Activated T-cell treated with anti-CD3 and anti-CD28 coated beads, Interleukin-2, amount 50 U/mL, for 48 hours (primary cell): Measurements from ENCODE around the gene FCSK.

Experiments used
- DNase-seq, 2 experiments: peaks; one replicate each; pipeline ENCODE4 v3.0.0-alpha.2; 2020

Gene FCSK

DNA sequence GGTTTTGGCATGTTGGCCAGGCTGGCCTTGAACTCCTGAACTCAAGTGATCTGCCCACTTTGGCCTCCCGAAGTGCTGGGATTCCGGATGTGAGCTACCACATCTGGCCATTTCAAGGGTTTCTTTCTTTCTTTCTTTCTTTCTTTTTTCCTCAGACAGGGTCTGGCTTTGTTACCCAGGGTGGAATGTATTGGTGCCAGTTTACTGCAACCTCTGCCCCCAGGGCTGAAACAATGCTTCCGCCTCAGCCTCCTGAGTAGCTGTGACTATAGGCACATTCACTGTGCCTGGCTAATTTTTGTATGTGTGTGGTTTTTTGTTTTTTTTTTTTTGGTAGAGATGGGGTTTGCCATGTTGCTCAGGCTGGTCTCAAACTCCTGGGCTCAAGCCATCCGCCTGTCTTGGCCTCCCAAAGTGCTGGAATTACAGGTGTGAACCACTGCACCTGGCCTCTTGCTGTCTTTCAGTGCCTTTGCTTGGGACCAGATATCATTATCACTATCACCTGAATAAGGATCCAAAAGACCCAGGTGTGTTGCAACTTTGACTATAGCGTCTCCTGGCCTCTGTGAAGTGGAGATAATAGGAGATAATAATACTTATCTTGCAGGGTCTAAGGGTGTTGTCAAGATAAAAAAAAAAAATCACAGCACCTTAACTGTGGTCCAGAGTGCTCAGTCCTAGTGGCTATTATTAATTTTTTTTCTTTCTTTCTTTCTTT lies 3.2 kb downstream of the FCSK start:
- no peak for DNase-seq

DNA sequence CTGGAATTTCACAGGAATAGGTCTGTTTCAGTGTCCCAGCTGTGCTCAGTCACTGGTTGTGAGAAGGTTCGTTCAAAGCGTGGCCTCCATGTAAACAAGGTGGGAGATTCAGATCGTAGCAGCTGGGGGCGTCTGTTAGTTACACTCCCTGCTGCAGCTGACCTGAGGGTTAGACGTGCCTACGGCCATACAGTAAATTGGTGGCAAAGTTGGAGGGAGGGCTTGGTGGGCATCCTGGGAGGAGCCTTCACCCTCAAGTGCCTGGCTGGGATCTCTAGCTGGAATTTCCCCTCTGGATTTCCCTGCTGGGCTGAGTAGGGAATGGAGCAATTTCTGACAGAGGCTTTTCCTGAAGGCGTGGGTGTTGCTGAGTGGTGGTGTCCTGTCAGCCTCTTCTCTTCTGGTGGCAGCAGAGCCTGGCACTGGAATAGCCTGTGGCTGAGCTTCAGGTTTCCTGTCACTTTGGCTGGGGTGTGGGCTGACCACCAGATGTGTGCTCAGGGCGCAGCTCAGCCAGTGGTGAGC lies 6.4 kb downstream of the FCSK start:
- DNase-seq, result no peak

DNA sequence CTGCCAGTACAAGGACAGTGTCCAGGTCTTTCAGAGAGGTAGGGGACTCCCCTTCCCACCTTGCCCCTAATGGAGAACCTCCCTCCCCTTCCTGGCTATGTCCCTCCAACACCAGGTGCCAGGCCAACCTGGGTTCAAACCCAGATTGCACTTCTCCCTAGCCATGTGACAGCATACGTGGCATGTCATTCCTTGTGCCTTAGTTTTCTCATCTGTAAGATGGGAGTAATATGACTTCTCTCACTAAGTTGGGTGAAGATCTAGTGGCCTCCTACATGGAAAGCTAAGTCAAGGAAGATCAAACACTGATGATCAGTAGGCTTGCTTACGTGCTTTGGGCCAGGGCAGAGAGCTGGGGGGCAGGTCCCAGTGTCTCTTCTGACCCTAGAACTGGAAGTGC lies 8.8 kb downstream of the FCSK start:
- no peak for DNase-seq

DNA sequence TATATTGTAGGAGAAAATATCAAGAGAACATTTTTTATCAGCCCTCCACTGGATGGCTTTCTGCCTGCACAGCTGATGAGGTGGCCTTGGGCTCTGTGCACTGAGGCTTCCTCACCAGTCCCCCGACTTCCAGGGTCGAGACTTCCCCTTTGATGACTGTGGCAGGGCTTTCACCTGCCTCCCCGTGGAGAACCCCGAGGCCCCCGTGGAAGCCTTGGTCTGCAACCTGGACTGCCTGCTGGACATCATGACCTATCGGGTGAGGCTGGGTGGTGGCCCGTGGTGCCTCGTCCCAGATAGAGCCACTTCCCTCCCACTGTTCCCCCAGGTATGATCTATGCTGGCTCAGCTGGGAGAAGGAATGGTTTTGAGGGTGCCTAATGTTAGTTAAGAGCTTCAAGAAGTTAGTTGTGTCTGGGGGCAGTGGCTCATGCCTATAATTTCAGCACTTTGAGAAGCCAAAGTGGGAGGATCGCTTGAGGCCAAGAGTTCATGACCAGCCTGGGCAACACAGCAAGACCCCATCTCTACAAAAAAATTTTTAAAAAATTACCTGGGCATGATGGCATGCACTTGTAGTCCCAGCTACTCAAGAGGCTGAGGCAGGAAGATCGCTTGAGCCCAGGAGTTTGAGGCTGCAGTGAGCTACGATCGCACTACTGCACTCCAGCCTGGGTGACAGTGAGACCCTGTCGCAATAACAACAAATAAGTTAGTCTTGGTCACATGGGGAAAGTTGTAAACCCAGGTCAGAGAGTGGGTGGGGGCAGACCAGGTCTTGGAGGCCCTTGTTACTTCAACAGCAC lies 11.8 kb downstream of the FCSK start:
- DNase-seq, result no peak

DNA sequence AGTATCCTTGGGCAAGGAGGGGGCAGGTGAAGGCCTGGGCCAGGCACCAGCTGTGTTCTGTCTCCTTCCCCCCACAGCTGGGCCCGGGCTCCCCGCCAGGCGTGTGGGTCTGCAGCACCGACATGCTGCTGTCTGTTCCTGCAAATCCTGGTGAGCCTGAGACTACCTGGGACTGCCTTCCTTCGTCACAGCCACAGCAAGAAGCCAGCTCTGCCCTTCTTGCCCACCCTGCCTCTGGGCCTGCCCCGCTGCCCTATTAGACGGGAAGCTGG lies 12.3 kb downstream of the FCSK start:
- no peak for DNase-seq

DNA sequence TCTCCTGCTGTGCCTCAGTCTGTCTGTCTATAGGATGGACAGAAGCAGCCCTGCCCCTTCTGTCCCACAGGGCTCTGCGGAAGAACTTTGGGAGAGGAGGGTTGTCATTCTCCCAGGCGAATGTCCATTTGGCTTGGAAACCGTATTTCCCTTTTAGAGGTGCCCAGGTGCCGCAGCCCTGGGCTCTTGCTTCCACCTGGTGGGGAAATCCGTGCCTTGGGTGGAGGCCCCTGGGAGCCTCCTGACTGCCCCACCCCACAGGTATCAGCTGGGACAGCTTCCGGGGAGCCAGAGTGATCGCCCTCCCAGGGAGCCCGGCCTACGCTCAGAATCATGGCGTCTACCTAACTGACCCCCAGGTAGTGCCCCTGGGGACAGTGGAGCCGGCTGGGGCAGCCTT lies 12.7 kb downstream of the FCSK start:
- DNase-seq, result no peak

DNA sequence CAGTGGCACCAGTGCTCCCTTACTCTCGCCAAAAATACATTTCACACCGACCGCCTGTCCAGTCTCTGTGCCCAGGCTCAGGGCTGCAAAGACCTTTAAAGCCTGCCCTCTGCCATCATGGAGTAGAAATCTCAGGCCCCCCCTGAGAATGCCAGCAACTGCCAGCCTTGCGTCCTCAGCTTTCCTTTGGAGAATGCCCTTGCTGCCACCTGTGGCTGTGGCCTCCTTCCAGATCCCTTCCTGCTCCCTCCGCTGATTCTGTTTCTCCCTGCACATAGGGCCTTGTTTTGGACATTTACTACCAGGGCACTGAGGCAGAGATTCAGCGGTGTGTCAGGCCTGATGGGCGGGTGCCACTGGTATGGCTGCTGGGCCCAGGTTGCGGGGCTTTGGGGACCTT lies 13.2 kb downstream of the FCSK start:
- no peak for DNase-seq

DNA sequence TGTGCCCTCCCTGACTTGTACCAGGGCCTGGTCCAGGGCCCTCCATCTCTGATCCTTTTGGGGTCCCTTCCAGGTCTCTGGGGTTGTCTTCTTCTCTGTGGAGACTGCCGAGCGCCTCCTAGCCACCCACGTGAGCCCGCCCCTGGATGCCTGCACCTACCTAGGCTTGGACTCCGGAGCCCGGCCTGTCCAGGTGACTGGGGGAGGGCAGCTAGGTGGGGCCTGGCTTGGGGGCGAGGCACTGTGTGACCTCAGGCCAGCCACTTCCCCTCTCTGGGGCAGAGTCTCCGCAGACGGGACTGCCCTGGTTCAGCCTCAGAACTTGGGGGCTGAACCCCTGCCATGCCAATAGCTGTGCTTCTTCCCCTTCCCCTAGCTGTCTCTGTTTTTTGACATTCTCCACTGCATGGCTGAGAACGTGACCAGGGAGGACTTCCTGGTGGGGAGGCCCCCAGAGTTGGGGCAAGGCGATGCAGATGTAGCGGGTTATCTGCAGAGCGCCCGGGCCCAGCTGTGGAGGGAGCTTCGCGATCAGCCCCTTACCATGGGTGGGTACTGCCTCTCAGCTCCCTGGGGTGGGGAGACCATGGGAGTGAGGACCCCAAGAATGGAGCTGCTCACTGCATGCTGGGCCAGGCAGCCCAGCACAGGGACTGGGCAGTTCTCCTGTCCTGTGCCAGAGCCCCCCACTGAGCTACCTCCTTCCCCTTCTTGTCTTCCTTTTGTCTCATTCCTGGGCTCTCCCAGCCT lies 14.6 kb downstream of the FCSK start:
- DNase-seq, result no peak

DNA sequence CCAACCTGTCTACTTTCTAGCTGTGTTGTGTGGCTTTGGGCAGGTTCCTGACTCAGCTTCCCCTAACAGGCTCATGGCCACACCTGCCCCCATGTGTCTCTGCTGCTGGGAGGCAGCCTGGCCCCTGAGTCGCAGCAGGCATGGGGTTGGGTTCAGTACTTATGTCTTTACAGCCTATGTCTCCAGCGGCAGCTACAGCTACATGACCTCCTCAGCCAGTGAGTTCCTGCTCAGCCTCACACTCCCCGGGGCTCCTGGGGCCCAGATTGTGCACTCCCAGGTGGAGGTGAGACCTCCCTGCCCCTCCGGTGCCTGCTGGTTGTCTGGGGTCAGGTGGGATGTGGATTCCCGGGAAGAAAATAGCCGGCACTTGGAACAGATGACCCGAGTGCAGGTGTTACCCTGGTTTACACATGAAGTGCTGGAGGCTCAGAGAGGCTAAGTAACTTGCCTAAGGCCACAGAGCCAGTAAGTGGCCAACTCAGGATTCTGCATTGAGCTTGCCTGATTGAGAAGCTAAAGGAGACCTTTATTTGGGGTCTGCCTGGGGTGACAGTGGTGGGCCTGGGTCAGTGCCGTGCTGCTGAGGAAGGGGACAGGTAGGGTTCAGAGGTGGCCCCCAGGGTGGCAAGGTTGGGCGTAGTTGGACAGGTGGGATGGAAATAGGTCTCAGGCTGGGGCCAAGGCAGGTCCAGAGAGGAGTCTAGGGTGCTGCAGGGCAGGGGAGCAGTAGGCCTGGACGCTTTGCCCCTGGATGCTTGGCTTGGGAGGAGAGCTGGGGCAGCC lies 15.9 kb downstream of the FCSK start:
- no peak for DNase-seq

DNA sequence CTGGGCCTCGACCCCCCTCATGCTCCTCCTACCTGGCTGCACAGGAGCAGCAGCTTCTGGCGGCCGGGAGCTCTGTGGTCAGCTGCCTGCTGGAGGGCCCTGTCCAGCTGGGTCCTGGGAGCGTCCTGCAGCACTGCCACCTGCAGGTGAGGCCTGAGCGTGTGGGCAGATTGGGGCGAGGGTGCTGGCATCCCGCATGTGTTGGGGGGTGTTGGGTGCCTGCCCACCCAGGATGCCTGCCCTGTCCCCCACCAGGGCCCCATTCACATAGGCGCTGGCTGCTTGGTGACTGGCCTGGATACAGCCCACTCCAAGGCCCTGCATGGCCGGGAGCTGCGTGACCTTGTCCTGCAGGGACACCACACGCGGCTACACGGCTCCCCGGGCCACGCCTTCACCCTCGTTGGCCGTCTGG lies 16.5 kb downstream of the FCSK start:
- no peak for DNase-seq

DNA sequence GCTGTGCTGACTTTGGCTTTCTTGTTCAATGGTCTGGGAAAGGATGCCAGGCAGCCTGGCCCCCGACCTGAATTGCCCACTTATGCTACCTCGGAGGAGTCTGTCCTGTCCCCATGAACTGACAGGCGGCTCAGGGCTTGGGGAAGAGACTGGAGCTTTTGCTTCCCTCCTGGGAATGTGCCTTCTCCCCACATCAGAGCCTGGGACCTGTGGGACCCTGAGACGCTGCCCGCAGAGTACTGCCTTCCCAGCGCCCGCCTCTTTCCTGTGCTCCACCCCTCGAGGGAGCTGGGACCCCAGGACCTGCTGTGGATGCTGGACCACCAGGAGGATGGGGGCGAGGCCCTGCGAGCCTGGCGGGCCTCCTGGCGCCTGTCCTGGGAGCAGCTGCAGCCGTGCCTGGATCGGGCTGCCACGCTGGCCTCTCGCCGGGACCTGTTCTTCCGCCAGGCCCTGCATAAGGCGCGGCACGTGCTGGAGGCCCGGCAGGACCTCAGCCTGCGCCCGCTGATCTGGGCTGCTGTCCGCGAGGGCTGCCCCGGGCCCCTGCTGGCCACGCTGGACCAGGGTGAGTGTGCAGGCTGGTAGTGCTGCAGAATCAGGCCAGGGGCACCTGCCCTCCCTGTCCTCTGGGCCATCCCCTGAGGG lies 18.5 kb downstream of the FCSK start:
- DNase-seq, result no peak

DNA sequence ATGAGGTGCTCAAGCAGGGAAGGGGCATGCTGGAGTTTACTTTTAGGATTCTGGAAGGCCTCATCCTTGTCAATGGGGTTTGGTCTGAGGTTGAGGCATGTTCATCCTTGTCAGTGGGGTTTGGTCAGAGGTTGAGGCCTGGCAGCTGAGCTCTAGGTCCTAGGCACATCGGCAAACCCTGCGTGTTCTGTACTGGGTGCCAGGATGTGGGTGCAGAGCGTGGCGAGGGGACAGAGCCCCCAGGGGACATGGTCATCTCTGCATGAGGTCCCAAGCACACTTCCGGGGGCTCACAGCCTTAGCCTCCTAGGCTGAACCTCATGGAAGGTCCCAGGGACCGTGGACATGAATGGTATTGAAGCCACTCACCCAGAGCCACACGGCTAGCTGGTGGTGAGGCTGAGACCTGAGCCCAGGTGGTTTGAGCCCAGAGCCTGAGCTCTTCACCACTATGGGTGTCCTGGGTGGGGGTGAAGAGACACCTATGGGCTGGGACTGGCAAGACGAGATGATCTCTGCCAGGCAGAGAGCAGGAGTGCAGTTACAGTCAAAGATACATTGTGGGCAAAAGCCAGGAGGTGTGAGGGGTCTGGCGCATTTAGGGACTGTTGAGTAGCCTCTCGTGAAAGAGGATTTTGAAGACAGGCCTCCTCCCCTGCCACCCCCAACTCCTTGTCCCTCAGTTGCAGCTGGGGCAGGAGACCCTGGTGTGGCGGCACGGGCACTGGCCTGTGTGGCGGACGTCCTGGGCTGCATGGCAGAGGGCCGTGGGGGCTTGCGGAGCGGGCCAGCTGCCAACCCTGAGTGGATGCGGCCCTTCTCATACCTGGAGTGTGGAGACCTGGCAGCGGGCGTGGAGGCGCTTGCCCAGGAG lies 19.3 kb downstream of the FCSK start:
- DNase-seq, result no peak

DNA sequence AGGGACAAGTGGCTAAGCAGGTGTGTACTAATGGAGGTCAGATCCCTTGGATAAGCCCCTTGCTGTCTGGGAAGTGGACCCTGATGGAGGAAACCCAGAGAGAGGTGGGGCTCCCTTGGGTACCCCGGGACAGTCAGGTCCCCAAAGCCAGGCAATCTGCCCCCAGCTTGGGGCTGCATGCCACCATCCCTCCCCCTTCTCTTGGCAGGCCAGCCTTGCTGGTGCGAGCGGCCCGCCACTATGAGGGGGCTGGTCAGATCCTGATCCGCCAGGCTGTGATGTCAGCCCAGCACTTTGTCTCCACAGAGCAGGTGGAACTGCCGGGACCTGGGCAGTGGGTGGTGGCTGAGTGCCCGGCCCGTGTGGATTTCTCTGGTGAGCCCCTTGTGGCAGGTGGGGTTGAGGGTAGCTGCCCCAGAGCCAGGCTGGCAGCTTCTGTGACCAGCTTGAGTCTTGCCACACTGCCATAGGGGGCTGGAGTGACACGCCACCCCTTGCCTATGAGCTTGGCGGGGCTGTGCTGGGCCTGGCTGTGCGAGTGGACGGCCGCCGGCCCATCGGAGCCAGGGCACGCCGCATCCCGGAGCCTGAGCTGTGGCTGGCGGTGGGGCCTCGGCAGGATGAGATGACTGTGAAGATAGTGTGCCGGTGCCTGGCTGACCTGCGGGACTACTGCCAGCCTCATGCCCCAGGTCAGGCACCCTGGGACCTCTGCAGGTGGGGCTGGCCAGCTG lies 20.1 kb downstream of the FCSK start:
- no peak for DNase-seq

DNA sequence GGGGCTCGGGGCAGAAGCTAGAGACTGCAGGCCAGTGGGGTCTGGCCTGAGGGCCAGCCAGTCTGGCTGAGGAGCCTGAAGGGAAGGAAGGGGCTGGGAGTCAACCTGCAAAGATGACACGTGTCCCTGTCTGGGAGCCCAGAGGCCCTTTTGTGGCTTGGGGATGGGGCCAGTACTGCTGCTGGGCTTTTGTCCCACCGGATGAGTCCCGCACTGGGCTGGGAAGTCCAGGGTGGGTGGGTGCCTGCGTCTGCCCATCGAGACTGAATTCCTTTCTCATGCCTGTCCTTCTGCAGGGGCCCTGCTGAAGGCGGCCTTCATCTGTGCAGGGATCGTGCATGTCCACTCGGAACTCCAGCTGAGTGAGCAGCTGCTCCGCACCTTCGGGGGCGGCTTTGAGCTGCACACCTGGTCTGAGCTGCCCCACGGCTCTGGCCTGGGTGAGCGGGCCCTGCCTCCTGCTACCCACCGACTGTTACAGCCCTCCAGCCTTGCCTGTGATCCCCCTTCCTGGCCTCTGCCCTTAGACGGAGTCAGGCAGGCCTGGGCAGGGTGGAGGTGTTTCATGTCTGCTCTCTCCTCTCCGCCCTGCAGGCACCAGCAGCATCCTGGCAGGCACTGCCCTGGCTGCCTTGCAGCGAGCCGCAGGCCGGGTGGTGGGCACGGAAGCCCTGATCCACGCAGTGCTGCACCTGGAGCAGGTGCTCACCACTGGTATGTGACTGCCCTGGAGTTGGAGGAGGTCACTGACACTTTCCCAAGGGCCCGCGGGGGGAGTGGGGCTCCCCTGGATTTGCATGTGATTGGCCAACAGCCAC lies 20.9 kb downstream of the FCSK start:
- no peak for DNase-seq

DNA sequence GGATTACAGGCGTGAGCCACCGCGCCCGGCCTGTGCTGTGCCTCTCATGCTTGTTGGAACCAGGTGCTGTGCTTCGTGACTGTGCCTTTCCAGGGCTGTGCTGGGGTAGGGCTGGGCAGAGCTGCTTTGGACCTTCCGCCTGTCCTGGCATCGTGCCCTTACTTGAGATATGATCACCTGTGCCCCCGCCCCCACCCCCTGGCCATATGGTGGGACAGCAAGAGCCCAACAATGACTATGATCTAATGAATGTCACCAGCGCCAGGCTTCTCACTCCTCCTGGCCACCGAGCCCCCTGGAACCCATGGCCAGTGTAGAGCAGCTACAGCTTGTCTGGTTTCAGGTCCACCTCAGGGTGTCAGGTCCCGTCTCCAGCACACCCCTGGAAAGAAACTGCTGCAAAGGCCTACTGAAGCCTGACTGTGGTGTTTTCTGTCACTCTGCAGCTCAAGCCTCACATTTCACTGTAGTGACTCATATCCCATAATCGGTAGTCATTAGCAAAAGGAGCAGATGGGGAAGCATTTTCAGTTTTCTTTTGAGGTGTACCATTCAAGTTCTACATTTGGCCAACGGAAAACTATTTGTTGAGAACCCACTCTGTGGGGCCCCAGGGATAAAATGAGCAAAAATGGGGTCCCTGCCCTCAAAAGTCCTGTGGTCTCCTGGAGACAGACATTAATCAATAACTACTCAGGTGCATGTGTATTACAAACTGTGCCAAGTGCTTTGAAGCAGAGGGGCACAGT lies 22.1 kb downstream of the FCSK start:
- DNase-seq, result peak; percentile 68 to 75

DNA sequence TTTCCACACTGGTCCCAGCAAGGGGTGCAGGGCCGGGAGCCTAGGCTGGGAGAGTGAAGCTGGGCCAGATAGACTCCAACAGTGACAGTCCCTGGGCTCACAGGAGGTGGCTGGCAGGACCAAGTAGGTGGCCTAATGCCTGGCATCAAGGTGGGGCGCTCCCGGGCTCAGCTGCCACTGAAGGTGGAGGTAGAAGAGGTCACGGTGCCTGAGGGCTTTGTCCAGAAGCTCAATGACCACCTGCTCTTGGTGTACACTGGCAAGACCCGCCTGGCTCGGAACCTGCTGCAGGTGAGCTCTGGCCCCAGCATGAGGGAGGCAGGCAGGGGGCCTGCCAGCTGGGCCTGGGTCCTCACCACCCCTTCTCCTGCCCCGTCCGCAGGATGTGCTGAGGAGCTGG lies 23.8 kb downstream of the FCSK start:
- no peak for DNase-seq

DNA sequence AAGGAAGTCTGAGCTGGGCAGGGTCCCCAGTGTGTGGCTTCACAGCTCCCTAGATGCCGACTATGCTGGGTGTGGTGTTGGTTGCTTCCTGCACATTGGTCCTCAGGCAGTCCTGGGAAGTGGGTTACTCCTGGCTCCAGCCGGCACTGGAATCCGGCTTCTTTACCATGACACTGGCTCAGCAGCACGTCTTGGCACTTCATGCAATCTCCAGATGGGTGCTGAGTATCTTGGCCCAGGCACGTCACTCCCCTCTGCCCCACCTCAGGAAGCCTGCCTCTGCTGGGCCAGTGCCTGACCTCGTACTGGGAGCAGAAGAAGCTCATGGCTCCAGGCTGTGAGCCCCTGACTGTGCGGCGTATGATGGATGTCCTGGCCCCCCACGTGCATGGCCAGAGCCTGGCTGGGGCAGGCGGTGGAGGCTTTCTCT lies 24.5 kb downstream of the FCSK start:
- no peak for DNase-seq

DNA sequence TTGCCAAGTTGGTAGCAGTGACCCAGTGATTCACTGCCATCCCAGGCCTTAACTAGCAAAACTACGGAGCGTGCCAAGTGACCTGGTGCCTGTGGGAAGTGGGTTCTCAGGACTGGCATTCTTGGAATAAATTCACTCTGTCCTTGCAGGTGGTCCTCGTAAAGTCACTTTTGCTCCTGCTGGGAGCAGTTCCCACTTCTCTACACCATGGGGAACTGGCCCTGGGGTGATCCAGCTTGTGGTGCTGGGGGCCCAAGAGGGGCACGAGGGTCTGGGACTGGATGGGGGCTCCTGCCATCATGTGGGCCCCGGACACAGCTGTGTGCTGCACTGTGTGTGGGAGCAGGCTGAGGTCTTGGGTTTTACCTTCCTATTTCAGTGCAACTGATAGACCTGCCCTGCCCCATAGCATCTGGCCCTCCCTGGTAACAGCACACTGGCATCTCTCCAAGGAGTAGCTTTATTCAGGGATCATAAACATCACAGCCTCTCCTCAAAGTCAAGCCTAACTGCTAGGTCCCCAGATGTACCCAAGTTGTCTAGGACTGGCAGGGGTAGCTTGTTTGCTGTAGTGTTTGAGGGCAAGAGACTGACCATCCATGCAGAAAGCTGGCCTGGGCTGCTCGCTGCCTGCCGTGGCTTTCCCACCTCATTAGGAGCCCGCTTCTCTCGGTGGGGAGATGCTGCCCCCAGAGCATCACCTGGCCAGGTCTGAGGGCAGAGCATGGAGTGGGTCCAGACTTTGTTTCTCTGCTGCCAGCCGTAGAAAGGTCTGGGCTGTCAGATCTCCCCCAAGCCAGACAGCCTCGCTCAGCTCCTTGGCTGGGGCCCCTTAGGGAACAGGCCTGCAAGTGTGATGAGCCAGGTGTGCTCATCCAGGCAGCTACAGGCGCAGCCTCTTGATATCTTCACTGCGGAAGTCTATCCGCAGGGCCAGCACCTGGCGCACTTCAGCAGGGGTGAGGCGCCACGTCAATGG lies 26.0 kb downstream of the FCSK start:
- DNase-seq, result no peak
